ENCODE data around the gene VSTM4. TPM values are rescaled to one million over a fixed set of nuclear protein-coding genes. Genes with fewer than 3 reads are reported as not detected.

Gene VSTM4
- total and polyA plus RNA-seq, 4 donors = 2.9 to 49.4 (median 7.2) TPM

DNA sequence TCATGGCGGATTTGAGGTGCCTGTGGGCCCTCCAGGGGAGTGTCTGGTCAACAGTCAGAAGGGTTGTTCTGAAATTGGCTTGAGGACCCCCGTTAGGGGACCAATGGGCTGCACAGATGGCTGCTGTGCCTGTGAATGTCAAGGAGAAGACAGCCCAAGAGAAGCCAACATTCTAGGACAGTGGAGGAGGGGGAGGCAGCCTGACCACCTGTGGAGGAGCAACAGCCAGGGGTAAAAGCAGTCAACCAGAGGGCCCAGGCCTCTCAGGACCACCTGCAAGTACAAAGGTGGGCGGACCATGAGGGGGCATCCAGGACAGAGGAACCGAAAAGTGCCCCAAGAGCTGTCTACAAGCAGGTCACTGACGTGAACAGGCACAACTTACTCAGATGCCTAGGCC is 76.6 kb downstream of the VSTM4 start:
- no peak for ATAC-seq (ENCODE audit: insufficient read depth, low FRiP score)
- no peak for DNase-seq
- Histone ChIP-seq H3K9ac (ENCODE audit: insufficient read depth in 1 of 2, low read length in 2 of 2) (no peak overlapping the region), H3K9me3 (ENCODE audit: control insufficient read depth in 4 of 4, insufficient read depth in 3 of 4, low read length in 3 of 4) (peaks cover 0 to 3% (median 1%) of the 10 kb centered on the region in 4 donors), H3K27ac (ENCODE audit: low read depth in 1 of 2, low read length in 1 of 2) (no peak overlapping the region), H3K4me3 (no peak overlapping the region), H3K4me1 (ENCODE audit: control insufficient read depth in 5 of 5, insufficient read depth in 5 of 5, low read length in 5 of 5) (no peaks in the 10 kb centered on the region), H3K36me3 (ENCODE audit: control insufficient read depth in 4 of 4, insufficient read depth in 4 of 4, low read length in 4 of 4) (peaks cover 0 to 19% (median 6%) of the 10 kb centered on the region in 4 donors), H3K27me3 (ENCODE audit: control insufficient read depth in 3 of 3, insufficient read depth in 3 of 3, low read length in 2 of 3) (no peaks in the 10 kb centered on the region)
- TF ChIP-seq, protein P1, sequence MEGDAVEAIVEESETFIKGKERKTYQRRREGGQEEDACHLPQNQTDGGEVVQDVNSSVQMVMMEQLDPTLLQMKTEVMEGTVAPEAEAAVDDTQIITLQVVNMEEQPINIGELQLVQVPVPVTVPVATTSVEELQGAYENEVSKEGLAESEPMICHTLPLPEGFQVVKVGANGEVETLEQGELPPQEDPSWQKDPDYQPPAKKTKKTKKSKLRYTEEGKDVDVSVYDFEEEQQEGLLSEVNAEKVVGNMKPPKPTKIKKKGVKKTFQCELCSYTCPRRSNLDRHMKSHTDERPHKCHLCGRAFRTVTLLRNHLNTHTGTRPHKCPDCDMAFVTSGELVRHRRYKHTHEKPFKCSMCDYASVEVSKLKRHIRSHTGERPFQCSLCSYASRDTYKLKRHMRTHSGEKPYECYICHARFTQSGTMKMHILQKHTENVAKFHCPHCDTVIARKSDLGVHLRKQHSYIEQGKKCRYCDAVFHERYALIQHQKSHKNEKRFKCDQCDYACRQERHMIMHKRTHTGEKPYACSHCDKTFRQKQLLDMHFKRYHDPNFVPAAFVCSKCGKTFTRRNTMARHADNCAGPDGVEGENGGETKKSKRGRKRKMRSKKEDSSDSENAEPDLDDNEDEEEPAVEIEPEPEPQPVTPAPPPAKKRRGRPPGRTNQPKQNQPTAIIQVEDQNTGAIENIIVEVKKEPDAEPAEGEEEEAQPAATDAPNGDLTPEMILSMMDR (IDR thresholded peaks at IDR 0.05; ENCODE audit: control extremely low read depth, extremely low read depth) = no peak
- WGBS, 2 donors = 95 to 97% methylated on average over 5 of the region's 5 CpGs

DNA sequence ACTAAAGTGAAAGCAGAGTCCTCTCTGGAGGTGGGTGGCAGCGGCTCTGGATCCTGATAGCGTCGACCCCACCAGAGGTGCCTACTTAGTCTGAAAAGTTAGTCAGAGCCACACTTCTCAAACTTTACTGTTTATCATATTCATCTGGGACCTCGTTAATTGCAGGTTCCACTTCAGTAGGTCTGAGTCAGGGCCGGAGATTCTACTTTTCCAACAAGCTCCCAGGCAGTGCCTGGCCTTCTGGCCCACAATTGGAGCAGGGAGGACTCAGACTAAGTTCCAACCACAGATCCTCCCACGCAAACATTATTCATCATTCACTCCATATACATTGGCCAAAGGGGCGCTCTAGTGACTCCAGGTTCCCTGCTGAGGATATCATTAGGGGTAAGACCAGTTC is 78.1 kb downstream of the VSTM4 start:
- peaks cover 0 to 3% (median 1%) of the 10 kb centered on the region in 4 donors for H3K9me3 ChIP-seq (ENCODE audit: control insufficient read depth in 4 of 4, insufficient read depth in 3 of 4, low read length in 3 of 4)
- no peak overlapping the region for H3K4me3 ChIP-seq
- H3K27ac ChIP-seq (ENCODE audit: low read depth in 1 of 2, low read length in 1 of 2) = no peak overlapping the region
- no peak for ATAC-seq (ENCODE audit: insufficient read depth, low FRiP score)
- no peaks in the 10 kb centered on the region for H3K27me3 ChIP-seq (ENCODE audit: control insufficient read depth in 3 of 3, insufficient read depth in 3 of 3, low read length in 2 of 3)
- H3K4me1 ChIP-seq (ENCODE audit: control insufficient read depth in 5 of 5, insufficient read depth in 5 of 5, low read length in 5 of 5) = no peaks in the 10 kb centered on the region
- H3K36me3 ChIP-seq (ENCODE audit: control insufficient read depth in 4 of 4, insufficient read depth in 4 of 4, low read length in 4 of 4) = peaks cover 0 to 15% (median 4%) of the 10 kb centered on the region in 4 donors
- TF ChIP-seq, protein P1 (IDR thresholded peaks at IDR 0.05; ENCODE audit: control extremely low read depth, extremely low read depth) = no peak
- DNase-seq = no peak
- no peak overlapping the region for H3K9ac ChIP-seq (ENCODE audit: insufficient read depth in 1 of 2, low read length in 2 of 2)
- 90 to 95% methylated on average over 7 of the region's 7 CpGs for WGBS, 2 donors

DNA sequence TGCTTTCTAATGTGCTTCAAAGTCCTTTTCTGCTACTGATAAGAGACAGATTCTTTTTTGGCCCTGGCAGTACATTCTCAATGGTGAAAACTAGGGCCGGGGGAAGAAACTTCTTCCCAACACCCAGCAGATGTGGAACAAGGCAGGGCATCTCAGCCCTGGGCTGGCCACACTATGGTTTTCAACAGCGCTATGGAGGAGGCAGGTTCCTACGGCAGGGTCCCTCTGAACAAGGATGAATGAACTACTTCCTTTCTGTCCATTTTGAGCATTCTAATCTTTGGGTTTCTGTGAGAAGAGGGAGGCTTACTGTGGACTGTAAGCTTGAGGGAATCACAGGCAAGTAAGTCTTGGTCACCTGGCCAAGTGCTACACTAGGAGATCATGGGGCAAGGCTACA is 78.7 kb downstream of the VSTM4 start:
- Histone ChIP-seq H3K36me3 (ENCODE audit: control insufficient read depth in 4 of 4, insufficient read depth in 4 of 4, low read length in 4 of 4) (peaks cover 0 to 15% (median 4%) of the 10 kb centered on the region in 4 donors), H3K27me3 (ENCODE audit: control insufficient read depth in 3 of 3, insufficient read depth in 3 of 3, low read length in 2 of 3) (no peaks in the 10 kb centered on the region), H3K4me1 (ENCODE audit: control insufficient read depth in 5 of 5, insufficient read depth in 5 of 5, low read length in 5 of 5) (no peaks in the 10 kb centered on the region), H3K4me3 (no peak overlapping the region), H3K9me3 (ENCODE audit: control insufficient read depth in 4 of 4, insufficient read depth in 3 of 4, low read length in 3 of 4) (peaks cover 0 to 3% (median 1%) of the 10 kb centered on the region in 4 donors), H3K27ac (ENCODE audit: low read depth in 1 of 2, low read length in 1 of 2) (no peak overlapping the region), H3K9ac (ENCODE audit: insufficient read depth in 1 of 2, low read length in 2 of 2) (no peak overlapping the region)
- no peak for ATAC-seq (ENCODE audit: insufficient read depth, low FRiP score)
- TF ChIP-seq, protein P1 (IDR thresholded peaks at IDR 0.05; ENCODE audit: control extremely low read depth, extremely low read depth) = no peak
- no peak for DNase-seq
- WGBS, 2 donors = 89 to 92% methylated on average over 3 of the region's 3 CpGs

DNA sequence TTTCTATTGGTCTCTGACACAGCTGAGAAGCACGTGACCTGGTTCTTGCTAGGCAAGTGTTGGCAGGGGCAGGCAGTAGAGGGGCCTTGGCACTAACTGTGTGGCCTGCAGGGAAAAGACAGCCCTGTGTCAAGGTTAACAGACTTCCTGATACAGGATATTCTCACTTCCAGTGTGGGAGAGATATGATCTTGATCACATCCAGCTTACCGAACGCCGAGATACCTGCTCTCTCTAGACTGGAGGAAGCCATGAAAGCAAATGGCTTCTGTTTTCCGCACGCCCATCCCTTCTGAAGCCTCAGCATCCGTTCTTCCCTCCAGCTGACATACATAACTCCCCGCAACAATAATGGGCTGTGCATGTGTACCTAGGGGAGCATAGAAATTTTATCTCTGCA is 79.4 kb downstream of the VSTM4 start:
- 83 to 95% methylated on average over 8 of the region's 8 CpGs for WGBS, 2 donors
- no peak for DNase-seq

More for the DNA sequence above, 79.4 kb downstream of the VSTM4 start:
- Histone ChIP-seq H3K9ac (ENCODE audit: insufficient read depth in 1 of 2, low read length in 2 of 2) (no peak overlapping the region), H3K36me3 (ENCODE audit: control insufficient read depth in 4 of 4, insufficient read depth in 4 of 4, low read length in 4 of 4) (peaks cover 0 to 15% (median 4%) of the 10 kb centered on the region in 4 donors), H3K27me3 (ENCODE audit: control insufficient read depth in 3 of 3, insufficient read depth in 3 of 3, low read length in 2 of 3) (no peaks in the 10 kb centered on the region), H3K4me3 (no peak overlapping the region), H3K27ac (ENCODE audit: low read depth in 1 of 2, low read length in 1 of 2) (no peak overlapping the region), H3K4me1 (ENCODE audit: control insufficient read depth in 5 of 5, insufficient read depth in 5 of 5, low read length in 5 of 5) (no peaks in the 10 kb centered on the region), H3K9me3 (ENCODE audit: control insufficient read depth in 4 of 4, insufficient read depth in 3 of 4, low read length in 3 of 4) (peaks cover 0 to 3% (median 1%) of the 10 kb centered on the region in 4 donors)
- no peak for ATAC-seq (ENCODE audit: insufficient read depth, low FRiP score)
- TF ChIP-seq, protein P1 (IDR thresholded peaks at IDR 0.05; ENCODE audit: control extremely low read depth, extremely low read depth) = no peak
